HG03521 (cell line): Measurements from ENCODE around the gene CLEC17A.
"Not testable (repeated sequence)": the region's sequence is repeated elsewhere in the genome, so short reads cannot be mapped to it uniquely, and the experiment has no call there.

ENCODE experiments used
- ATAC-seq: cut with Tn5 transposase; IDR thresholded peaks from one replicate; pipeline ENCODE4 v1.9.1; 2021; ENCODE audit warnings: mild to moderate bottlenecking, moderate library complexity; ENCODE audit not compliant: unreplicated experiment

CLEC17A gene

DNA sequence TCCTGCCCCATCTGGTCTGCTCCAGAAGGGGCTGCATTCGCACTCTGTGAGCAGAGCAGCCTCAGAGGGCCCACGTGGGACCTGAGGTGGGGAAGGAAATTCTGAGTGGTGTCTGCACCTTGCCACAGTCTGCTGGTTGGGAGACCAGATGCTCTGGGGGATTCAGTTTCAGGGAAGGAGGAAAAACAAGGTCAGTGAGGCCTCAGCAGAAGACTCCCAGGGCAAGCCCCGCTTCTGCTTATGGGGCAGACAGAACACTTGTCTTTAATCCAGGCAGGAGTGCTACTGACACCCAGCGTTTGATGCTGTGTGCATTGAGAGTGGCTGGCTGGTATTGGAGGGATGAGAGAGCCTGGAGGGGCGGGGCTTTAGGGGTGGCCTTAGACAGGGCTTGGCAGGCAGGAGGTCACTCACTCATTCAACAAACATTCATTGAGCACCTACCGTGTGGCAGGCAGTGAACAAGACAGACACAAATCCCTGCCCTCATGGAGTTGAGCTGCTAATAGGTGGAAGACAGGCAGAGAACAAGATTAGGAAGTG, 4.9 kb upstream of the CLEC17A start:
- ATAC-seq: no peak

DNA sequence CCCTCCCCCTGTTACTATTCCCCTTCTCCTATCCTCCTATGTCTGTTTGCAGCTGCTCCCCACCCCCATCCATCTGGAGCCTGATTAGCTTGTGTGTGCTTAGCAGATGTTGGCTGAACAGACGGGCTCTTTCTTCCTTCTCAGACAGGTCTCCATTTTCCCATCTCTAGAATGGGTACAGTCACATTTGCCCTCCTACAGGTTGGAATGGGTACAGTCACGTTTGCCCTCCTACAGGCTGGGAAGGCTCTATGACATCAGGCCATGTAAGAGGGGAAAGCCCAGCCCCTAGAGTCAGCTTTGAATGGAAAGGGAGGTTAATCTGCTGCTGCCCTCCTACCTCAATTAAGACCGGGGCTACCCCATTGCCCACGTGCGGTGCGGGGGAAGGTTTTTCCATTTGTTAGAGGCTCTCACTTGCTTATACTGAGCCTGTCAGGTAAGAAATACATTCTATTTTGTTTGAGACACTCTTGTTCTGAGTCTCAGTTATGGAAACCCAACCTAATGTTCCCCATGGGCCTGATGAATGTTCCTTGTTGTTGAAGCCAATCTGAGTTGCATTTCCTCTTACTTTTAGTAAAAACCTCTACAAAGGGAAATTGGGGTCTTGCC, 2.2 kb upstream of the CLEC17A start:
- ATAC-seq: no peak

GRCh38 chr19:14584372-14584771, 1.5 kb downstream of the CLEC17A start:
- ATAC-seq: not testable (repeated sequence)

GRCh38 chr19:14585187-14585586, 2.3 kb downstream of the CLEC17A start:
- ATAC-seq: not testable (repeated sequence)

DNA sequence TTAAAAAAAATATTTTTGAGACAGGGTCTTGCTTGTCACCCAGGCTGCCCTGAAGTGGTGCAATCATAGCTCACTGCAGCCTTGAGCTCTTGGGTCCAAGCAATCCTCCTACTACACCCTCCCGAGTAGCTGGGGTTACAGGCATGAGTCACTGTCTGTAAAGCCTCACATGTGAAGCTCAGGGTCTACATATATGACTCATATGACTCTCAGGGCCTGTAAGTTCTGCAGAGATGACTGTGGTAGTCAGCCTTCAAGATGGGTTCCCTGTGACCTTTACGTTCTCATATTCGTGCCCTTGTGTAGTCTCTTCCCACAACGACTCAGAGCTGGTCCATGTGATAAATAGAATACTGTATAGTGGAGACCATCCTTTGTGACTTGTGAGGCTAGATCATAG, 6.5 kb downstream of the CLEC17A start:
- ATAC-seq: not testable (repeated sequence)

- ATAC-seq: no peak
These were observed 12.7 kb downstream of the CLEC17A start for GRCh38 chr19:14595558-14595957.

- no peak for ATAC-seq
These were observed 16.8 kb downstream of the CLEC17A start for GRCh38 chr19:14599548-14600147.

GRCh38 chr19:14603990-14604387, 21.1 kb downstream of the CLEC17A start:
- ATAC-seq: peak; percentile 73

GRCh38 chr19:14606627-14607026, 23.7 kb downstream of the CLEC17A start:
- ATAC-seq: no peak

- ATAC-seq: no peak
These were observed 28.2 kb downstream of the CLEC17A start for GRCh38 chr19:14611051-14611450.

GRCh38 chr19:14612242-14612641, 29.4 kb downstream of the CLEC17A start:
- not testable (repeated sequence) for ATAC-seq

- ATAC-seq: no peak
These were observed 29.8 kb downstream of the CLEC17A start for GRCh38 chr19:14612657-14613056.

GRCh38 chr19:14613399-14614098, 30.7 kb downstream of the CLEC17A start:
- not testable (repeated sequence) for ATAC-seq

GRCh38 chr19:14614099-14614412, 31.2 kb downstream of the CLEC17A start:
- ATAC-seq: no peak

GRCh38 chr19:14615623-14616022, 32.7 kb downstream of the CLEC17A start:
- ATAC-seq: no peak

GRCh38 chr19:14616407-14616806, 33.5 kb downstream of the CLEC17A start:
- ATAC-seq: no peak

- no peak for ATAC-seq
These were observed 36.5 kb downstream of the CLEC17A start for GRCh38 chr19:14619404-14619803.

DNA sequence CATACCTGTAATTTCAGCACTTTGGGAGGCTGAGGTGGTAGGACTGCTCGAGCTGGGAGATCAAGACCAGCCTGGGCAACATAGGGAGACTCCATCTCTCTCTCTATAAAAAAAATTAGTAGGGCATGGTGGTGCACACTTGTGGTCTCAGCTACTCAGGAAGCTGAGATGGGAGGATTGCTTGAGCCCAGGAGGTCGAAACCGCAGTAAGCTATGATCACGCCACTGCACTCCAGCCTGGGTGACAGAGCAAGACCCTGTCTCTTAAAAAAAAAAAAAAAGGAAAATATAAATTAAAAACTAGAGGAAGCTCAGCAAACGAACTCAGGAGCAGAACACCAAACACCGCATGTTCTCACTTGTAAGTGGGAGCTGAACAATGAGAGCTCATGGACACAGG, 41.6 kb downstream of the CLEC17A start:
- not testable (repeated sequence) for ATAC-seq

DNA sequence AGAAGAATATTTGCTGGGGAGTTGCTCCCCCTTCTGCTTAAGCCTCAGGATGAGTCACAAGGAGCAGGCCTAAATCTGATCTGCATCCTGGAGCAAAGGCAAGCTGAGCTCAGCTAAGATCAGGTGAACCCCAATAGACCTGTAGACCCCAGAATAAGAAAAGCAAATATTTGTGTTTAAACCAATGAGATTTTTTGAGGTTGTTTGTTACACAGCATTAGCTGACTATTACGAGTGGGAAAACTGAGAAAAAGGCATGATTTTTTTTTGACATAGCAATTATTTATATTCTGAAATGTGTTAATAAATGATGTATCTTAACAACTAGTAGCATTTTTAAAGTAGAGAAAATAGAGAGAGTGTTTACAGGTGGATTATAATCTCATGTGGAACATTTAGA, 46.7 kb downstream of the CLEC17A start:
- no peak for ATAC-seq

- ATAC-seq: no peak
These were observed 49.4 kb downstream of the CLEC17A start for GRCh38 chr19:14632286-14632685.

DNA sequence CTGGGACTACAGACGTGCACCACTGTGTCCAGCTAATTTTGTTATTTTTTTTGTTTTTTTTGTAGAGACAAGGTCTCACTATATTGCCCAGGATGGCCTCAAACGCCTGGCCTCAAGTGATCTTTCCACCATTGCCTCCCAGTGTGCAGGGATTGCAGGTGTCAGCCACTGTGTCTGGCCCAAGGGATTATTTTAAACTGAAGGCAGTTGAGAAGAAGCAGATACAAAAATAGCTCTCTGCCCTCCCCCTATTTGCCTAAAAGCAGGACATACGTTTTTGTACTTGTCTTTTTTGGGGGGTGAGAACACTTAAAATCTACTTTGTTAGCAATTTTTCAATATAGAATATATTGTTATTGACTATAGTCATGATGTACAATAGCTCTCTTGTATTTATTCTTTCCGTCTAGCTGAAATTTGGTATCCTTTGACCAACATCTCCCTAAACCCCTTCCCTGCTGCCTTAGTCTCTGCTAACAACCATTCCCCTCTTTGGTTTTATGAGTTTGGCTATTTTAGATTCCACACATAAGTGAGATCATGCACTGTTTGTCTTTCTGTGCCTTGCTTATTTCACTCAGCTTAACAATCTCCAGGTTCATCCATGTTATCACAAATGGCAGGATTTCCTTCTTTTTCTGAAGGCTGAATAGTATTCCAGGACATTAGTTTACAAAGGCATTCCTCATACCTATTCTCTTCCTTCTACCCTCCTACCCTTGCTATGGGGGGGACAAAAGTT, 56.8 kb downstream of the CLEC17A start:
- no peak for ATAC-seq
